Fibroblast of the aortic adventitia (primary cell): ENCODE measurements around the gene CMTM5. TPM values are rescaled to one million over a fixed set of nuclear protein-coding genes. Genes with fewer than 3 reads are reported as not detected.
"Not testable (repeated sequence)": the region's sequence is repeated elsewhere in the genome, so short reads cannot be mapped to it uniquely, and the experiment has no call there.

Experiments
- DNase-seq: peaks from one replicate; pipeline ENCODE4 v3.0.0-alpha.2; 2010; ENCODE audit warnings: low read depth
- H3K4me3 ChIP-seq: 2 replicates; pipeline ENCODE4 v1.5.1; 2011; ENCODE audit warnings: low read depth, mild to moderate bottlenecking, control low read depth, low read length, moderate library complexity
- CTCF ChIP-seq: IDR thresholded peaks from 2 replicates; pipeline ENCODE4 v1.5.1; 2011; ENCODE audit warnings: mild to moderate bottlenecking, low read length, control low read depth, inconsistent platforms; ENCODE audit not compliant: insufficient read depth
- total RNA-seq: library from RNA; depleted of rRNA; stranded (reverse); fragments of >200 nt; gene quantifications from 2 replicates; pipeline ENCODE4 v1.2.3, GENCODE V29; 2012; ENCODE audit warnings: low replicate concordance

The CMTM5 gene
- total RNA-seq, 1 donor = not detected

GRCh38 chr14:23389396-23389795 lies 12.6 kb downstream of the CMTM5 start:
- no peak overlapping the region for H3K4me3 ChIP-seq

GRCh38 chr14:23389871-23390270 lies 13.0 kb downstream of the CMTM5 start:
- not testable (repeated sequence) for H3K4me3 ChIP-seq, DNase-seq

More at GRCh38 chr14:23389396-23389795, 12.6 kb downstream of the CMTM5 start:
- no peak for TF ChIP-seq CTCF
- no peak for DNase-seq

- TF ChIP-seq CTCF = no peak
- no peak overlapping the region for H3K4me3 ChIP-seq
Measured at GRCh38 chr14:23392613-23393012, 15.8 kb downstream of the CMTM5 start.

GRCh38 chr14:23396126-23396525 lies 19.3 kb downstream of the CMTM5 start:
- H3K4me3 ChIP-seq = no peak overlapping the region
- no peak for TF ChIP-seq CTCF
- DNase-seq = no peak

More at GRCh38 chr14:23392613-23393012, 15.8 kb downstream of the CMTM5 start:
- DNase-seq = no peak

- DNase-seq = no peak
- H3K4me3 ChIP-seq = no peak overlapping the region
- TF ChIP-seq CTCF = no peak
Measured at GRCh38 chr14:23396781-23397407, 20.0 kb downstream of the CMTM5 start.

- DNase-seq = no peak
- no peak for TF ChIP-seq CTCF
- H3K4me3 ChIP-seq = no peak overlapping the region
Measured at GRCh38 chr14:23398348-23398747, 21.5 kb downstream of the CMTM5 start.

GRCh38 chr14:23399136-23399535 lies 22.3 kb downstream of the CMTM5 start:
- no peak overlapping the region for H3K4me3 ChIP-seq
- DNase-seq = no peak
- TF ChIP-seq CTCF = no peak
